WTC11 (cell line): ENCODE data around the gene SCNN1B. TPM values are rescaled to one million over a fixed set of nuclear protein-coding genes. Genes with fewer than 3 reads are reported as not detected.
A peak's percentile ranks its signal among the peaks of the same experiment; 100 is the strongest.

Experiments
- ATAC-seq: fragments of 200-7000 bp; cut with Tn5 transposase; 2 replicates; pipeline ENCODE4 v1.10.0; 2021; ENCODE audit warnings: mild to moderate bottlenecking, moderate library complexity
- CTCF ChIA-PET: fragments of 300-600 bp; sonication (Branson Sonifier 250); formaldehyde crosslinking; loops from one replicate; lab custom pipeline; 2021; ENCODE audit warnings: antibody characterized with exemption; lab: Charles Lee
- POLR2A ChIA-PET: fragments of 350-600 bp; sonication (Branson Sonifier 250); formaldehyde crosslinking; loops from one replicate; lab custom pipeline; 2021; ENCODE audit warnings: antibody characterized with exemption; lab: Charles Lee
- DNase-seq: peaks from one replicate; pipeline ENCODE4 v3.0.0; 2021; ENCODE audit warnings: low spot score
- H3K27ac Mint-ChIP-seq: 2 replicates; pipeline ENCODE4 v1.8.0; 2021; ENCODE audit warnings: mixed read lengths
- H3K27me3 Mint-ChIP-seq: 2 replicates; pipeline ENCODE4 v1.8.0; 2021; ENCODE audit warnings: low read depth, mild to moderate bottlenecking, moderate library complexity, mixed read lengths
- H3K36me3 Mint-ChIP-seq: 2 replicates; pipeline ENCODE4 v1.8.0; 2021; ENCODE audit warnings: mixed read lengths
- H3K4me1 Mint-ChIP-seq: 2 replicates; pipeline ENCODE4 v1.8.0; 2022; ENCODE audit warnings: mixed read lengths
- H3K4me3 Mint-ChIP-seq: 2 replicates; pipeline ENCODE4 v1.8.0; 2021; ENCODE audit warnings: mild to moderate bottlenecking, moderate library complexity, mixed read lengths
- H3K9me3 Mint-ChIP-seq: 2 replicates; pipeline ENCODE4 v1.8.0; 2021; ENCODE audit warnings: mixed read lengths
- ATF2 ChIP-seq: sonication (generic); formaldehyde crosslinking; IDR thresholded peaks from 2 replicates; pipeline ENCODE4 v1.8.1; 2022; ENCODE audit warnings: low read depth, missing genetic modification reagents, borderline replicate concordance
- CBFB ChIP-seq: sonication (generic); formaldehyde crosslinking; IDR thresholded peaks from 2 replicates; pipeline ENCODE4 v1.8.1; 2022; ENCODE audit warnings: mild to moderate bottlenecking, low read depth, missing genetic modification reagents
- CREB1 ChIP-seq: sonication (generic); formaldehyde crosslinking; IDR thresholded peaks from 2 replicates; pipeline ENCODE4 v1.8.0; 2023; ENCODE audit warnings: mild to moderate bottlenecking, missing genetic modification reagents
- EMX1 ChIP-seq: fragments of 250-450 bp; sonication (Bioruptor Pico); IDR thresholded peaks from 2 replicates; pipeline ENCODE4 v1.8.0; 2021; ENCODE audit warnings: mild to moderate bottlenecking
- ETV6 ChIP-seq: sonication (generic); formaldehyde crosslinking; IDR thresholded peaks from 2 replicates; pipeline ENCODE4 v1.8.1; 2022; ENCODE audit warnings: mild to moderate bottlenecking, missing genetic modification reagents
- FOXP4 ChIP-seq: sonication (generic); formaldehyde crosslinking; IDR thresholded peaks from 2 replicates; pipeline ENCODE4 v1.8.0; 2022; ENCODE audit warnings: mild to moderate bottlenecking, missing genetic modification reagents
- NFE2L1 ChIP-seq: sonication (generic); formaldehyde crosslinking; IDR thresholded peaks from 2 replicates; pipeline ENCODE4 v1.8.1; 2023; ENCODE audit warnings: missing genetic modification reagents
- NR3C1 ChIP-seq: sonication (generic); formaldehyde crosslinking; conservative IDR thresholded peaks from 2 replicates; pipeline ENCODE4 v1.8.1; 2023; ENCODE audit warnings: low read depth, mild to moderate bottlenecking, missing genetic modification reagents
- OVOL2 ChIP-seq: fragments of 250-450 bp; sonication (Bioruptor Pico); IDR thresholded peaks from 2 replicates; pipeline ENCODE4 v1.9.0; 2021; ENCODE audit warnings: mild to moderate bottlenecking, borderline replicate concordance
- TEAD4 ChIP-seq: sonication (generic); formaldehyde crosslinking; IDR thresholded peaks from 2 replicates; pipeline ENCODE4 v1.8.0; 2022; ENCODE audit warnings: mild to moderate bottlenecking, missing genetic modification reagents
- USF1 ChIP-seq: sonication (generic); formaldehyde crosslinking; IDR thresholded peaks from 2 replicates; pipeline ENCODE4 v1.8.0; 2022; ENCODE audit warnings: mild to moderate bottlenecking, missing genetic modification reagents
- USF2 ChIP-seq: sonication (generic); formaldehyde crosslinking; IDR thresholded peaks from 2 replicates; pipeline ENCODE4 v1.8.1; 2023; ENCODE audit warnings: mild to moderate bottlenecking, missing genetic modification reagents, moderate library complexity
- ZNF232 ChIP-seq: sonication (generic); formaldehyde crosslinking; IDR thresholded peaks from 2 replicates; pipeline ENCODE4 v1.8.0; 2022; ENCODE audit warnings: mild to moderate bottlenecking, missing genetic modification reagents
- ZNF317 ChIP-seq: sonication (generic); formaldehyde crosslinking; IDR thresholded peaks from 2 replicates; pipeline ENCODE4 v1.8.1; 2023; ENCODE audit warnings: low read depth, mild to moderate bottlenecking, moderate library complexity, missing genetic modification reagents, borderline replicate concordance
- ZNF416 ChIP-seq: fragments of 250-450 bp; sonication (Bioruptor Pico); IDR thresholded peaks from 2 replicates; pipeline ENCODE4 v1.9.0; 2021; ENCODE audit warnings: mild to moderate bottlenecking, inconsistent platforms
- ZNF423 ChIP-seq: fragments of 250-450 bp; sonication (Bioruptor Pico); IDR thresholded peaks from 2 replicates; pipeline ENCODE4 v2.1.2; 2022; ENCODE audit warnings: mild to moderate bottlenecking, moderate library complexity
- ZNF671 ChIP-seq: fragments of 250-450 bp; sonication (Bioruptor Pico); IDR thresholded peaks from 2 replicates; pipeline ENCODE4 v1.8.0; 2021; ENCODE audit warnings: mild to moderate bottlenecking
- total RNA-seq: library from RNA; stranded (reverse); gene quantifications from 3 replicates; pipeline ENCODE4 v1.2.3, GENCODE V29; 2021
- TF ChIP-seq, protein P1 (sequence below): fragments of 250-450 bp; sonication (Bioruptor Pico); IDR thresholded peaks from 2 replicates; pipeline ENCODE4 v2.1.2; 2022; ENCODE audit warnings: mild to moderate bottlenecking, moderate library complexity
- TF ChIP-seq, protein P2 (sequence below): sonication (generic); formaldehyde crosslinking; IDR thresholded peaks from 2 replicates; pipeline ENCODE4 v1.8.1; 2023; ENCODE audit warnings: mild to moderate bottlenecking, missing genetic modification reagents, borderline replicate concordance

Gene SCNN1B
- total RNA-seq, 1 experiment from 2014 or later, result 4.8 TPM

DNA sequence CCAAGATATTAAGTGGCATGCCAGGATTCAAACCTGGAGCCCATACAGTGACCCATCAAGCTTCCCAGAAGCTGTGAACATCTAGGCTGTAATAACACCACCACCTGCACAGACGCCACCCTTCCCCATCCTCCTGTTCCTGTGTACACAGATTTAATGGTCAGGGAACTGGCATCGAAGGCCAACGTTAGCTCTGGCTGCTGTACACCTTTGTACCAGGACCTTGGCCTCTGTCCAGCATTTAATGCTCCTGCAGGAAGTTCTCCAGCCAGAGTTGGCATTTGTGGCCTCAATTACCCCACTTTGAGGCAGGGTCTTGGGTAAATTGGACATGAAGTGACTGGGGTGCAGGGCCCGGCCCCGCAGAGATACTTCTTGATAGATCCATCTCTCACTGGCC is 49.3 kb downstream of the SCNN1B start (continued):
- TF ChIP-seq ZNF416 (CRISPR knock-in tag) (no peak), ZNF232 (no peak)

DNA sequence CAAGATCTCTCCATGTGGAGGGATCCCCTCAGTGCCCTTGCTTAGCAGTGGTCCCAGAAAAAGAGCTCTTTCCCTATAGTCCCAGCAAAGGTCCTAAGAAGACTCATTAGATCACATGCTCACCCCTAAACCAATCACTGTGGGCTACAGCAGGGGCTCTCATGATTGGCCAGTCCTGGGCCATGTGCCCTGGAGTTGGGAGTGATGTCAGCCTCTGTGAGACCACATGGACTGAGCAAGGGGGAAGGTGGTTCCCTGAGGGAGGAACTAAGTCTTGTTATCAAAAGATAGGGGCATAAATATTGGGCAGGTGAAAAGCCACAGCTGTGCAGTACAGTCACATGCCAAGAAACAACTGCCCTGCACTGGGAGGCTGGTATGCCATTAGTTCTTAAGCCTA is 51.3 kb downstream of the SCNN1B start:
- Mint-ChIP-seq H3K27me3 (no peaks in the 10 kb centered on the region), H3K27ac (no peak overlapping the region), H3K4me1 (no peaks in the 10 kb centered on the region), H3K36me3 (no peaks in the 10 kb centered on the region), H3K9me3 (peaks cover 14% of the 10 kb centered on the region), H3K4me3 (no peak overlapping the region)
- TF ChIP-seq ZNF671 (CRISPR knock-in tag) (no peak), ETV6 (CRISPR knock-in tag) (no peak), CREB1 (CRISPR knock-in tag) (no peak), ZNF317 (CRISPR knock-in tag) (no peak), USF1 (peak; percentile 53; the same call in 1 of the 2 replicates), USF2 (CRISPR knock-in tag) (0 out of 2 replicates have a peak, but pooled peaks have one; percentile 38), EMX1 (CRISPR knock-in tag) (no peak)
- ChIA-PET CTCF (interaction anchor here (0.9 kb wide), 1 partner anchor 82 kb away, joined by 3 read pairs; no protein-coding TSS in a partner anchor), POLR2A (no interaction called here)
- ATAC-seq (no peak), DNase-seq (no peak)

DNA sequence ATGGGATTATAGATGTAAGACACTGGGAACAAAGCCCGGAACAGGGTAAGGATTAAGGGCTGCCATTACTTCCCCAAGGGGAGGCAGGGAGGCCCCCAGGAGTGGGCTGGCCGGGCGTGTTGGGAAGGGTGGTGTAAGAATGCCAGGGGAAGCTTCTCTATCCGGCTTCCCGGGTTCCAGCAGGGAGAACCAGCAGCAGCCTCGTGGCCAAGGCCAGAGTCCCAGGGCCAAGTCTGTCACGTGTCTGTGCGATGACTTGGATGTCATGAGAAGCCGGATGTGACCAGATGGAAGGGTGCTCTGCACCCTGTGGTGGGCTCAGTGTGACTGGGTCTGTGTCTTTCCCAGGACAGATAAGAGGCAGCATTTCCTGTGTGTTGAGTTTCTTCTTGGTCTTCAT is 52.1 kb downstream of the SCNN1B start:
- TF ChIP-seq CBFB (CRISPR knock-in tag) (no peak), NFE2L1 (CRISPR knock-in tag) (no peak), ZNF317 (CRISPR knock-in tag) (no peak), OVOL2 (no peak), ZNF423 (no peak), ATF2 (CRISPR knock-in tag) (no peak), TEAD4 (no peak)
- TF ChIP-seq, protein P1, sequence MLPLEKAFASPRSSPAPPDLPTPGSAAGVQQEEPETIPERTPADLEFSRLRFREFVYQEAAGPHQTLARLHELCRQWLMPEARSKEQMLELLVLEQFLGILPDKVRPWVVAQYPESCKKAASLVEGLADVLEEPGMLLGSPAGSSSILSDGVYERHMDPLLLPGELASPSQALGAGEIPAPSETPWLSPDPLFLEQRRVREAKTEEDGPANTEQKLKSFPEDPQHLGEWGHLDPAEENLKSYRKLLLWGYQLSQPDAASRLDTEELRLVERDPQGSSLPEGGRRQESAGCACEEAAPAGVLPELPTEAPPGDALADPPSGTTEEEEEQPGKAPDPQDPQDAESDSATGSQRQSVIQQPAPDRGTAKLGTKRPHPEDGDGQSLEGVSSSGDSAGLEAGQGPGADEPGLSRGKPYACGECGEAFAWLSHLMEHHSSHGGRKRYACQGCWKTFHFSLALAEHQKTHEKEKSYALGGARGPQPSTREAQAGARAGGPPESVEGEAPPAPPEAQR (CRISPR knock-in tag), result no peak
- TF ChIP-seq, all 79 proteins: peak for 0
- ChIA-PET POLR2A (no interaction called here), CTCF (interaction anchor here (0.6 to 0.9 kb wide), 2 partner anchors 81 to 421 kb away, joined by 3 read pairs; no protein-coding TSS in a partner anchor)
- Mint-ChIP-seq H3K27me3 (no peaks in the 10 kb centered on the region), H3K36me3 (no peaks in the 10 kb centered on the region), H3K27ac (no peak overlapping the region; the same call in 1 of the 2 replicates), H3K4me1 (no peaks in the 10 kb centered on the region), H3K4me3 (no peak overlapping the region), H3K9me3 (peaks cover 14% of the 10 kb centered on the region)
- DNase-seq, result no peak
- ATAC-seq, result no peak

DNA sequence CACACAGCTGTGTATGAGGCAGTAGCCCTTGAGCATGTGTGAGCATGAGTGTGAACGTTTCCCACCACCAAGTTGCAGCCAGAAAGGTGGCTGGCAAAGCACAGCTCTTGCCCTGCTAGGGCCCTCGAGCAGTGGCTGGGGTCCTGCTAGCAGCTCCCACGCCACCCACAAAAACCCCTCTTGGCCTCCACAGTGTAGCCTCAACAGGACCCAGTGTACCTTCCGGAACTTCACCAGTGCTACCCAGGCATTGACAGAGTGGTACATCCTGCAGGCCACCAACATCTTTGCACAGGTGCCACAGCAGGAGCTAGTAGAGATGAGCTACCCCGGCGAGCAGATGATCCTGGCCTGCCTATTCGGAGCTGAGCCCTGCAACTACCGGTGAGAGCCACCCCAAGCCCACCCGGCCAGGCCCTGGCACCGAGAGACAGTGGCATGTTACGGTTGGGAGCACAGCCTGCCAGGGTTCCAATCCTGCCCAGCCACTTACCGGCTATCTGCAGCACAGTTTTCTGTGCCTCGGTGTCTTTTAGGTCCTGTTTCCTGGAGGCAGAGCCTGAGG is 53.1 kb downstream of the SCNN1B start:
- POLR2A ChIA-PET, result no interaction called here

More for the DNA sequence above, 53.1 kb downstream of the SCNN1B start:
- TF ChIP-seq NR3C1 (CRISPR knock-in tag) (no peak), FOXP4 (no peak)
- TF ChIP-seq, protein P2, sequence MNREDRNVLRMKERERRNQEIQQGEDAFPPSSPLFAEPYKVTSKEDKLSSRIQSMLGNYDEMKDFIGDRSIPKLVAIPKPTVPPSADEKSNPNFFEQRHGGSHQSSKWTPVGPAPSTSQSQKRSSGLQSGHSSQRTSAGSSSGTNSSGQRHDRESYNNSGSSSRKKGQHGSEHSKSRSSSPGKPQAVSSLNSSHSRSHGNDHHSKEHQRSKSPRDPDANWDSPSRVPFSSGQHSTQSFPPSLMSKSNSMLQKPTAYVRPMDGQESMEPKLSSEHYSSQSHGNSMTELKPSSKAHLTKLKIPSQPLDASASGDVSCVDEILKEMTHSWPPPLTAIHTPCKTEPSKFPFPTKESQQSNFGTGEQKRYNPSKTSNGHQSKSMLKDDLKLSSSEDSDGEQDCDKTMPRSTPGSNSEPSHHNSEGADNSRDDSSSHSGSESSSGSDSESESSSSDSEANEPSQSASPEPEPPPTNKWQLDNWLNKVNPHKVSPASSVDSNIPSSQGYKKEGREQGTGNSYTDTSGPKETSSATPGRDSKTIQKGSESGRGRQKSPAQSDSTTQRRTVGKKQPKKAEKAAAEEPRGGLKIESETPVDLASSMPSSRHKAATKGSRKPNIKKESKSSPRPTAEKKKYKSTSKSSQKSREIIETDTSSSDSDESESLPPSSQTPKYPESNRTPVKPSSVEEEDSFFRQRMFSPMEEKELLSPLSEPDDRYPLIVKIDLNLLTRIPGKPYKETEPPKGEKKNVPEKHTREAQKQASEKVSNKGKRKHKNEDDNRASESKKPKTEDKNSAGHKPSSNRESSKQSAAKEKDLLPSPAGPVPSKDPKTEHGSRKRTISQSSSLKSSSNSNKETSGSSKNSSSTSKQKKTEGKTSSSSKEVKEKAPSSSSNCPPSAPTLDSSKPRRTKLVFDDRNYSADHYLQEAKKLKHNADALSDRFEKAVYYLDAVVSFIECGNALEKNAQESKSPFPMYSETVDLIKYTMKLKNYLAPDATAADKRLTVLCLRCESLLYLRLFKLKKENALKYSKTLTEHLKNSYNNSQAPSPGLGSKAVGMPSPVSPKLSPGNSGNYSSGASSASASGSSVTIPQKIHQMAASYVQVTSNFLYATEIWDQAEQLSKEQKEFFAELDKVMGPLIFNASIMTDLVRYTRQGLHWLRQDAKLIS (CRISPR knock-in tag), result no peak
- Mint-ChIP-seq H3K27me3 (no peaks in the 10 kb centered on the region), H3K4me3 (no peak overlapping the region), H3K27ac (no peak overlapping the region), H3K4me1 (no peaks in the 10 kb centered on the region), H3K9me3 (peaks cover 14% of the 10 kb centered on the region), H3K36me3 (no peaks in the 10 kb centered on the region)
- CTCF ChIA-PET, result interaction anchor here (1.4 to 2.1 kb wide), 3 partner anchors 9 to 80 kb away, joined by 4 to 10 read pairs (median 7); no protein-coding TSS in a partner anchor
- ATAC-seq (no peak), DNase-seq (no peak)
